Amniotic stem cell (primary cell): ENCODE results near the gene NIPAL4.
"Not testable (repeated sequence)": the region's sequence is repeated elsewhere in the genome, so short reads cannot be mapped to it uniquely, and the experiment has no call there.

Experiments used
- DNase-seq: peaks from one replicate; lab custom pipeline; 2025; lab: John Stamatoyannopoulos, UW

The NIPAL4 gene

DNA sequence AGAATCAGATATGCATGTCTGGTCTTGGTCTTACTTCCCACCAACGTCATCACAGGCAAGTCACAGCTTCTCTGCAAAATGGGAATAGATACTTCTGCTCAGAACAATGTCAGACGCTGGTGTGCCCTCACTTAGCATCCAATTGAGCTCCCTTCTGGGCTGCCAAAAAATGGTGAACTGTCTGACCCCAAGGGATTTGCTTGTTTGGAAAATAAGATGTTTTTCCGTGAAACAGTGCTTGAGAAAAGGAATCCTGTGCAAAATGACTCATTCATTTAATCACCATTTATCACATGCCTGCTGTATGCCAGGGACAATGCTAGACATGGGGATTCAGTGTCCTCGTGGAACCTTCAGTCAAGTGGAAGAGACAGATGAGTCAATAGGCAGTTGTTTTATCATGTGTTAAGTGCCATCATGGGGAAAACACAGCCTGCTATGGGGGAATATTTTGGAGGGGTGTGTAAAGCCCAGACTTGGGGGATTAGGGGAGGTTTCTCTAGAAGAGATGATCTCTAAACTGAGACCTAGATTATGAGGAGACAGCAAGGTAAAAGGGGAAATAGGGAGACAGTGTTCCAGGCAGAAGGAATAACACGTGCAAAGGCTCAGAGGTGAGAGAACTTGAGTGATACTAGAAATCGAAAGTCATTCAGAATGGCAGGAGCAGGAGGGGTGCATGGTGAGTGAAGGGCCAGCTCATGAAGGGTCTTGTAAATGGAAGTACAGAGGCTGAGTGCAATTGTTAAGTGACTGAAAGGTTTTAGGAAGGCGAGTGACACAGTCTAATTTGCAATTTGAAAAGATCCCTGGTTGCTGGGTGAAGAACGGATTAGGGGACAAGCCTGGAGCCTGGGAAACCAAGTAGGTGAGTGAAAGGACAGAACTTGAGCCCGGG, 3.9 kb downstream of the NIPAL4 start:
- DNase-seq, result no peak

- peak; percentile 50 for DNase-seq
These were observed 4.6 kb downstream of the NIPAL4 start for GRCh38 chr5:157464519-157465171.

- DNase-seq, result no peak
These were observed 8.4 kb downstream of the NIPAL4 start for GRCh38 chr5:157468293-157468965.

DNA sequence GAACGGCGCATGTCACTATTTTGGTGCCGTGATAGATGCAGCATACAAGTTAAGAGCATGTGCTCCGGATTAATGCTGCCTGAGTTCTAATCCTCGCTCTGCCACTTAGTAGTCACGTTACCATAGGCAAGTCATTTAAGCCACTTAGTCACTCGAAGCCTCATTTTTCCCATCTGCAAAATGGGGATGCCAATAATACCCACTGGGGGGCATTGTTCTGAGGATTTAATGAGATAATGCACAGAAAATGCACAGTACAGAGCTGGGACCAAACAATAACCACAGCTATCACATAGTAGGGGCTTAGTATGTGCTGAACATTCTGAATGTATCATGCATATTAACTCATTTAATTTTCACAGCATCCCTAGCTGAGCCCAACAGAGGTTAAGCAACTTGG, 9.1 kb downstream of the NIPAL4 start:
- no peak for DNase-seq

GRCh38 chr5:157469687-157470086, 9.7 kb downstream of the NIPAL4 start:
- no peak for DNase-seq

GRCh38 chr5:157470631-157471030, 10.6 kb downstream of the NIPAL4 start:
- DNase-seq, result no peak

GRCh38 chr5:157471709-157472108, 11.7 kb downstream of the NIPAL4 start:
- no peak for DNase-seq

- DNase-seq, result peak; percentile 10
These were observed 13.6 kb downstream of the NIPAL4 start for GRCh38 chr5:157473383-157474320.

- no peak for DNase-seq
These were observed 15.4 kb downstream of the NIPAL4 start for GRCh38 chr5:157475432-157475831.

DNA sequence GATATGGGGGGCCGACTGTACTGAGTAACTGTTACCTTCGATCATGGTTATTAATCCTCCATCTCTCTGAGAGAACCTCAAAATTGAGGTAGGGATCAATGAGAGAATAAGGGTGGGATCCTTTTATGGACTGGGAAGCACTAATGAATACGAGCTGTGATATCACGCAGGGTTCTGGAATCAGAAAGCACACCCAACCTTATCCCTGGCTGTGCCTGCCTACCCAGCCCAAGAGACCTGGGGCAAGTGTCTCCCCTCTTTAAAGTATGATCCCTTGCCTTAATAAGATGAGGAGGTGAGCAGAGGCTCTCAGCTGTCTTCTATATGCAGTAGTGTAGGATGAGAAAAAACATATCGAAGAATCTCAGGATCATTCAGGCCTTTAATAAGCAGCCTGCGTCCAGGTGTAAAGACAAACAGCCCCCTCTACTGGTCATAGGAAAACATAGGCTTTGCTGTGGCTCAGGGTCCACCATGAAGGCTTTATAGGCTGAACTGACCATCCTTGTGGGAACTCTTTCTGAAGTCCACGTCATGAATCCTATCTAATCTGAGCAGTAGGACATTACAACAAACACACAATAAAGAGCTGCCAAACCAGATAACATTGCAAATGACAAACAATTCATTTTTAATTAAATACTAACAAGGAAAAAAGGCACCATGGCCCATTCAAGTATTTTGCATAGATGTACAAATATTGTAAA, 16.8 kb downstream of the NIPAL4 start:
- DNase-seq, result peak; percentile 27

DNA sequence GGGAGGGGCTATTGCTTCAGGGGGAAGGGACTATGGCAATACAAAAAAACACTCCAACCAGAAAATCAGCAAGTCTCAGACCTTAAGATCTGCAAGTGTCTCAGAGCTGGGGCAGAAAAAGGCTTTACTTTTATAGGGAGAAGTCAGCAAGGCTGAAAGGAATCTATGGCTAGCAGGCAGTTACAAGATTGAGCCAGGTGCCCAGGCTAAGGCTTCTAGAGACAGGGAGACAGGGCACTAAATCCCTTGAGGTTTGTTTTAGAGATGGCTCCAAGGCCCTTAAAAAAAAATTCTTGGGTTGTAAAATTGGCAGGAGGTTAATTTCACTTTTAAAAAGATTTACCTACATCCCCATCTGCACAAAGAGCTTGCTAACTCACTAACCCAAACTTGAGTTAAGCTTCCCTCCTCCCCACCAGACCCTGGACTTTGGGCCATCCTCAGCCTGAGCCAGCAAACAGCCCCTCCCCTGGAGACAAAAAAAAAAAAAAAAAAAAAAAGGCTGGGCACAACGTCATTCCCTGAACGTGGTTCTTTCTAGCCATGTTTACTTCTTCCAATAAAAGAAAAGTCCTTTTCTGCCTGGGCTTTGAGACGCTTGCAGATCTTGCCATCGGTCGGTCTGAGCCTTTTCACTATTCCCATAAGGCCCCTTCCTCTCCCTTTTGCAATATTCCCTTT, 17.9 kb downstream of the NIPAL4 start:
- DNase-seq, result no peak

- DNase-seq, result no peak
These were observed 18.7 kb downstream of the NIPAL4 start for GRCh38 chr5:157478726-157479125.

DNA sequence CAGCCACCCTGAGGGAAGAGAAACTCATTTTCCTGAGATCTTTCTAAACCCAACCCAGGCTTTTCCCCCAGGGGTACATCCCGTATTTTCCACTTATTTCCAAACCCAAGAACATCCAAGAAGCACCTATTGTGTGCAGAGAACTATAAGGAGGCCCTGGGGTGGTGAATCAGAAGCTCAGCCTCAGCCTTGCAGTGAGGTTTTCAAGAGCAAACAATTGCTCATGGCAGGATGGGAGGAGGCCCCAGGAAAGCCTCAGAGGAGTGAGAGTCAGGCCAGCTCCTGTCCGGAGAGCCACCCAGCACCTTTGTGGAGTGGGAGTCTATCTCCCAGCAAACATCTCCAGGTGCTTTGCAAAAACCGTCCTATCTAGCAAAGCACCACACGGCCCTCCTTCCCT, 19.2 kb downstream of the NIPAL4 start:
- no peak for DNase-seq

DNA sequence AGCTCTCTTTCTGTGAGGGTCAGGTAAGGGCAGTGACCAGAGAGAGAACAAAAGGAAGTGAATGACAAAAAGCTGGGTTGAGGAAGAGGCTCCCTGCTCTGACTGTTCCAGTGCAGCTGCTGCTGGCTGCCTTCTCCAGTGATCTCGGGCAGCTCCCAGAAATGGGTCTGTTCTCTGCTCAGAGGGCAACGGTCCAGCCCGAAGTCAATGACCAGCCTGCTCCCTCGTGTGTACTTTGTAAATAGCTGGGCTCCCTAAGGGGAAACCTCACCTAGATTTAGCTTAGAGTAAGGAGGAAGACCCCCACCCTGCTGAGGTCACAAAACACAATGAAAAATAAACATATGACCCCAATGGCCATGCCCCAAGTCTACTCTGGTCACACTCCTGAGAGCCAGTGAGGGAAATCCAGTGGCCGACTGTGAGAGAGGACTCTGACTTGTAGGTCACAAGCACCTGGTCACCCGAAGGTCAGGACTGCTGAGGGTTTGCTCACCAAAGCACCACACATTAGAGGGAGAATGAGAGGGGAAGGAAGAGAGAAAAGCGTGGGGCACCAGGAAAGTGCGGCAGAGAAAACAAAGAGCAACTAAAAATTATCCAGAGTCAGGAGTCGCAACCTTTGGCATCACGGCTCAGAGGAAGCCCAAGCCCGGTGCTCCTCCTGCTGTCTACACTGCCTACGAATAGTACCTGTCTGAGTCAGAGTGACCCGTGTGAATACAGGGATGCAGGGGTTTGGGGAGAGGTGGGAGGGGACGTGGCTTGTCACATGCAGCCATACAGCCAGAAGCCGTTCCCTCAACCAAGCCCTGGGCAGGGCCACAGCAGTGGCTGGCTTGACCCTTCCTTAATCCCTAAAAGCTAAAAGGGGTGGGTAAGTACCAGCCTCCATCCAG, 19.8 kb downstream of the NIPAL4 start:
- DNase-seq, result no peak

DNA sequence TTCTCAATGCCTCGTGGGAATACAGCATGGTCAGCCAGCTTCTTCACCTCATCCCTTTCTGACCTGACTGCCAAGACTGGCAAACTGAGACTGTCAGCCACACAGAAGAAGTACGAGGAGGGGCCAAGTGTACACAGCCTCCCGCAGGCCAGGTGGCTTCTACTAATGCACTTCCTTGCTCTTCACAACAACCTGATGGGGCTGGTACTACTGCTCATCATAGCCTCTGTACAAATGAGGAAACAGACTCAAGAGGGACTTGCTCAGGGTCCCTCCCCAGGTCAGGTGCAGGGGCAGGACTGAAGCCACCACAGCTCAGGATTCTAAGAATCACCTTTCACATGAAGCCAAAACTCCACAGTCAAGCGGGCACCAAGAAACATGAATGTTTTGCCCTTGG, 21.3 kb downstream of the NIPAL4 start:
- no peak for DNase-seq

DNA sequence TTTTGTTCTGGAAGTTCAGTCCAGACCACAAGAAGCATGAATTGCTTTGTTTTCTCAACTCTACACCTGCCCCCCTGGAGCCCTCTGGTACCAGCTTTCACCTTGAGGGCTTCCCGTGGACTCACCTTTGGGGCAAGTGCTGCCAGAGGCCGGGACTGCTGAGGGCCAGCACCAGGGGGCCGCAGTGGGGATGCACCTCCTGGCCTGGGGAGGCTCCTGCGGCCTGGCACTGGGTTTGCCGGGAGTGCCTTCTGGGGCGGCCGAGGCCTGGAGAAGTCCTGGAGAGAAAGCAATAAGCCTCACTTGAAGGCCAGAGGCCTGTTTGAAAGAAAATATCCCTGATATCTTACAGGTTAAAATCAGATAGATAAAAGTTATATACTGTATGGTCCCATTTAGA, 21.7 kb downstream of the NIPAL4 start:
- DNase-seq, result no peak

GRCh38 chr5:157482702-157483101, 22.7 kb downstream of the NIPAL4 start:
- not testable (repeated sequence) for DNase-seq

- no peak for DNase-seq
These were observed 24.8 kb downstream of the NIPAL4 start for GRCh38 chr5:157484768-157485167.

DNA sequence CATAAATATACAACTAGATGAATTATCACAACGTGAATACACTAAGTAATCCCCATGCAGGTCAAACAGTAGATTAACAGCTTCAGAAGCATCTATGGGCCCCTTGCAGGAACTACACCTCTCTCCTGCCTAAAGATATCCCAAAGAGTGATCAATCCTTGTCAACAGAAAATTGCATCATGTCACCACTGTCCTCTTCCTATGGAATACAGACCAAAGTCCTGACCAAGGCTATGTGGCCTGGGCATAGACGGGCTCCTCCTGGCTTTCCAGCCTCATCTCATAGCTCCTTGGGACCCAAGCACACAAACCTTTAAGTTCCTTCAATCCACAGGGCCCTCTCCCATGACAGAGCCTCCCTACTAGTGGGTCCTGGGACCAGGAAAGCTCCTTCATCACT, 25.3 kb downstream of the NIPAL4 start:
- no peak for DNase-seq
